Measurements from ENCODE around the gene DBN1.

Gene DBN1

GRCh38 chr5:177499842-177500241 lies 26.4 kb upstream of the DBN1 start:
- TF ChIP-seq CTCF (IDR thresholded peaks at IDR 0.05; ENCODE audit: low read depth, low read length), result no peak
- DNase-seq (ENCODE audit: extremely low read depth, low read depth), result no peak

DNA sequence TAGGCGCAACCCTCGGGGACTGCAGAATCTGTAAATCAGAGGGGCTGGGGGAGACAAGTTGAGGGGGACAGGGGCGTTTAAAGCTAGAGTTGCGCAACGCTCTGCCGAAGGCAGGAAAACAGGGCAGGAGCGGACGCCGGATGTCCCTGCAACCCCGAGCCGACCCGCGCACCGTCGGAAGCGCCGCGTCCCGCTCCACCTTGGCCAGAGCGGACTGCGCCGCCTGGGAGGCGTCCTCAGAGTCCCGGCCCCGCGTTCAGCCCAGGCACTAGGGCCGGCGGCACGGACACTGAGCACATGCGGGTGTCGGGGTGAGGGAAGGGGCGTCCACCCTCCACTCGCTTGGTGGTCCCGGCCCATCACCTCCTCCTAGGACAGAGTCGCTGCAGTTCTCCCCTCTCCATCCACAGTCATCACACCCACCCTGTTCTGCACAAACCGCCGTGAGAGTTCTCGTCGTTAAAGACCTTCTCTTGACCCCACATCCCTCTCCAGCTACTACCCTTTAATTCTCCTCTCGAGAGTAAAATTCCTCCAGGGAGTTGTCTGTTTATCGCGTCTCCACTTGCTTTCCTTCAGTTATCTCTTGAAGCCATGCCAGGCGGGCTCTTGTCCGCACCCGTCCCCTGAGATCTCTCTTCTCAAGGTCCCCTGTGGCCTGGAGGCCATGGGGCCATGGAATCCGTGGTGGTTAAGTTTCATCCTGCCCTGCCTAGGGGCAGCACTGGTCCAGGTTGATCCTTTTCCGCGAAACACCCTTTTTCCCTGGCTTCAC lies 24.8 kb upstream of the DBN1 start:
- no peak for TF ChIP-seq CTCF (IDR thresholded peaks at IDR 0.05; ENCODE audit: low read depth, low read length)

GRCh38 chr5:177497292-177498012 lies 24.0 kb upstream of the DBN1 start, which contains the start of gene PDLIM7:
PDLIM7 (minus strand) TSS chr5:177497604; CDS start chr5:177496512, 1,092 bp downstream.
- peak; percentile 10 for TF ChIP-seq CTCF (IDR thresholded peaks at IDR 0.05; ENCODE audit: low read depth, low read length)
- peak; percentile 95 for DNase-seq (ENCODE audit: extremely low read depth, low read depth)

More for the DNA sequence above, 24.8 kb upstream of the DBN1 start:
- no peak for DNase-seq (ENCODE audit: extremely low read depth, low read depth)

DNA sequence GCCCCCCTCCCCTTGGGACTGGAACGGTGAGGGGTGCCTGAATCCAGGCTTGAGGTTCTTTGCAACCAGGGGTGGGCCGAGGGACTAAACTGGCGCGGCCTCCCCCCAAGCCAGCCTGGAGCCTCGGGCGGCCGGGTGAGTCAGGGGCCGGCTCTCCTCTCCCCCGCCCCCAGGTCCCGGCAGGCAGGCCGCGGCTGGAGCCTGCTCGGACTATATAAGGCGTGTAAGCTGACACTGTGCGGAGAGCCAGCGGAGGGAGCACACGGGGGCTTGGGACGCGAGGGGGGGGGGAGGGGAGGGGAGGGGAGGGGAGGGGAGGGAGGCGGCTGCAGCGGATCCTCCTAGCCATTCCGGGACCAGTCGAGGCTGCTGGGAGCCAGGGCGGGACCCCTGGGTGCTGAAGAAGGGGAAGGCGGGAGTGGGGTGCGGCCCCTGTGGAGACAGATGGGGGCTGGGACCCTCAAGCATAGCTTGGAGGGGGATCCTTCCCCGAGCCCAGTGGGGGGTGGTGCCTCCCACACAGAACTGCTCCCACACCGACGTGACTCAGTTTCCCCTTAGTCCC lies 23.4 kb upstream of the DBN1 start:
- TF ChIP-seq CTCF (IDR thresholded peaks at IDR 0.05; ENCODE audit: low read depth, low read length), result no peak

GRCh38 chr5:177496070-177496726 lies 22.8 kb upstream of the DBN1 start:
- DNase-seq (ENCODE audit: extremely low read depth, low read depth), result no peak
- TF ChIP-seq CTCF (IDR thresholded peaks at IDR 0.05; ENCODE audit: low read depth, low read length), result peak; percentile 21

More for the DNA sequence above, 23.4 kb upstream of the DBN1 start:
- DNase-seq (ENCODE audit: extremely low read depth, low read depth), result peak; percentile 91

GRCh38 chr5:177495243-177496060 lies 22.0 kb upstream of the DBN1 start:
- peak; percentile 83 for DNase-seq (ENCODE audit: extremely low read depth, low read depth)
- TF ChIP-seq CTCF (IDR thresholded peaks at IDR 0.05; ENCODE audit: low read depth, low read length), result no peak
